Measurements from ENCODE around the gene CCSAP. TPM values are rescaled to one million over a fixed set of nuclear protein-coding genes. Genes with fewer than 3 reads are reported as not detected.

The CCSAP gene
- total RNA-seq, 1 experiment from 2014 or later = 8.6 TPM

- CTCF ChIA-PET = interaction anchor here (1.0 kb wide), 2 partner anchors 26 to 30 kb away, joined by 3 to 4 read pairs; no protein-coding TSS in a partner anchor
- Mint-ChIP-seq H3K36me3 (peaks cover 3% of the 10 kb centered on the region; the same call in 1 of the 2 replicates), H3K27ac (no peak overlapping the region), H3K27me3 (ENCODE audit: low read depth) (no peaks in the 10 kb centered on the region), H3K4me1 (peaks cover 24% of the 10 kb centered on the region), H3K9me3 (no peaks in the 10 kb centered on the region), H3K4me3 (no peak overlapping the region)
- POLR2A ChIA-PET = no interaction called here
- no peak for ATAC-seq
- no peak for TF ChIP-seq ATF1 (CRISPR knock-in tag; IDR thresholded peaks at IDR 0.05)
- TF ChIP-seq, protein P1, sequence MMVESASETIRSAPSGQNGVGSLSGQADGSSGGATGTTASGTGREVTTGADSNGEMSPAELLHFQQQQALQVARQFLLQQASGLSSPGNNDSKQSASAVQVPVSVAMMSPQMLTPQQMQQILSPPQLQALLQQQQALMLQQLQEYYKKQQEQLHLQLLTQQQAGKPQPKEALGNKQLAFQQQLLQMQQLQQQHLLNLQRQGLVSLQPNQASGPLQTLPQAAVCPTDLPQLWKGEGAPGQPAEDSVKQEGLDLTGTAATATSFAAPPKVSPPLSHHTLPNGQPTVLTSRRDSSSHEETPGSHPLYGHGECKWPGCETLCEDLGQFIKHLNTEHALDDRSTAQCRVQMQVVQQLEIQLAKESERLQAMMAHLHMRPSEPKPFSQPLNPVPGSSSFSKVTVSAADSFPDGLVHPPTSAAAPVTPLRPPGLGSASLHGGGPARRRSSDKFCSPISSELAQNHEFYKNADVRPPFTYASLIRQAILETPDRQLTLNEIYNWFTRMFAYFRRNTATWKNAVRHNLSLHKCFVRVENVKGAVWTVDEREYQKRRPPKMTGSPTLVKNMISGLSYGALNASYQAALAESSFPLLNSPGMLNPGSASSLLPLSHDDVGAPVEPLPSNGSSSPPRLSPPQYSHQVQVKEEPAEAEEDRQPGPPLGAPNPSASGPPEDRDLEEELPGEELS (CRISPR knock-in tag; IDR thresholded peaks at IDR 0.05) = no peak
- TF ChIP-seq, protein P2, sequence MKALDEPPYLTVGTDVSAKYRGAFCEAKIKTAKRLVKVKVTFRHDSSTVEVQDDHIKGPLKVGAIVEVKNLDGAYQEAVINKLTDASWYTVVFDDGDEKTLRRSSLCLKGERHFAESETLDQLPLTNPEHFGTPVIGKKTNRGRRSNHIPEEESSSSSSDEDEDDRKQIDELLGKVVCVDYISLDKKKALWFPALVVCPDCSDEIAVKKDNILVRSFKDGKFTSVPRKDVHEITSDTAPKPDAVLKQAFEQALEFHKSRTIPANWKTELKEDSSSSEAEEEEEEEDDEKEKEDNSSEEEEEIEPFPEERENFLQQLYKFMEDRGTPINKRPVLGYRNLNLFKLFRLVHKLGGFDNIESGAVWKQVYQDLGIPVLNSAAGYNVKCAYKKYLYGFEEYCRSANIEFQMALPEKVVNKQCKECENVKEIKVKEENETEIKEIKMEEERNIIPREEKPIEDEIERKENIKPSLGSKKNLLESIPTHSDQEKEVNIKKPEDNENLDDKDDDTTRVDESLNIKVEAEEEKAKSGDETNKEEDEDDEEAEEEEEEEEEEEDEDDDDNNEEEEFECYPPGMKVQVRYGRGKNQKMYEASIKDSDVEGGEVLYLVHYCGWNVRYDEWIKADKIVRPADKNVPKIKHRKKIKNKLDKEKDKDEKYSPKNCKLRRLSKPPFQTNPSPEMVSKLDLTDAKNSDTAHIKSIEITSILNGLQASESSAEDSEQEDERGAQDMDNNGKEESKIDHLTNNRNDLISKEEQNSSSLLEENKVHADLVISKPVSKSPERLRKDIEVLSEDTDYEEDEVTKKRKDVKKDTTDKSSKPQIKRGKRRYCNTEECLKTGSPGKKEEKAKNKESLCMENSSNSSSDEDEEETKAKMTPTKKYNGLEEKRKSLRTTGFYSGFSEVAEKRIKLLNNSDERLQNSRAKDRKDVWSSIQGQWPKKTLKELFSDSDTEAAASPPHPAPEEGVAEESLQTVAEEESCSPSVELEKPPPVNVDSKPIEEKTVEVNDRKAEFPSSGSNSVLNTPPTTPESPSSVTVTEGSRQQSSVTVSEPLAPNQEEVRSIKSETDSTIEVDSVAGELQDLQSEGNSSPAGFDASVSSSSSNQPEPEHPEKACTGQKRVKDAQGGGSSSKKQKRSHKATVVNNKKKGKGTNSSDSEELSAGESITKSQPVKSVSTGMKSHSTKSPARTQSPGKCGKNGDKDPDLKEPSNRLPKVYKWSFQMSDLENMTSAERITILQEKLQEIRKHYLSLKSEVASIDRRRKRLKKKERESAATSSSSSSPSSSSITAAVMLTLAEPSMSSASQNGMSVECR (CRISPR knock-in tag; IDR thresholded peaks at IDR 0.05; ENCODE audit: borderline replicate concordance) = no peak
- no peak for TF ChIP-seq ZNF671 (CRISPR knock-in tag; IDR thresholded peaks at IDR 0.05)
- no peak for TF ChIP-seq ZNF263 (CRISPR knock-in tag; IDR thresholded peaks at IDR 0.05; ENCODE audit: low read depth)
- no peak for TF ChIP-seq CREM (CRISPR knock-in tag; IDR thresholded peaks at IDR 0.05)
- no peak for DNase-seq (ENCODE audit: low spot score)
These were observed 58.0 kb downstream of the CCSAP start for GRCh38 chr1:229284887-229285286.

DNA sequence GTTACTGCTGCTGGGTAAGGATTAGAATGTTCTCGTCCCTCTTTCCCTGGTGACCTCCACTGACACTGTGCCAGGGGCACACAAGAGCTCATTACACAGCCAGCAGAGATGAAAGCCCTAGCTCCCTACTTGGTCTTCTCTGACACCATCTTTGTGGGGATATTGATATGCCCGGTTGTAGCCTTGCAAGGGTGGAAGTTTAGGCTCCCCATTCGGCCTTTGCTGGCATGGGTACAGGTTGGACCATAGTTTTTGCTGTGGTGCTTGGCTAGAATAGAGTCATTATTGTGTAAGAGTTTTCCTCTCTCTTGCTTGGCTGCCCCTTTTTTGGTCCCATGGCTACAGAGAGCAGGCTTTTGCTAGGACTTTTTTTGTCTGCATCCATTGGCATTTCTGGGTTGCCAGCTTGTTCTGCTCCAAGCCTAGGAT lies 59.6 kb downstream of the CCSAP start:
- ATAC-seq (no peak), DNase-seq (ENCODE audit: low spot score) (no peak)
- no peaks in the 10 kb centered on the region for H3K36me3 Mint-ChIP-seq
- TF ChIP-seq TEAD4 (CRISPR knock-in tag; IDR thresholded peaks at IDR 0.05) (no peak), GTF2I (CRISPR knock-in tag; conservative IDR thresholded peaks at IDR 0.05) (no peak), GRHL2 (CRISPR knock-in tag; IDR thresholded peaks at IDR 0.05; ENCODE audit: insufficient replicate concordance, severe bottlenecking) (no peak), ZBTB21 (CRISPR knock-in tag; IDR thresholded peaks at IDR 0.05; ENCODE audit: borderline replicate concordance) (no peak), JUN (CRISPR knock-in tag; IDR thresholded peaks at IDR 0.05) (no peak), ZNF423 (CRISPR knock-in tag; IDR thresholded peaks at IDR 0.05) (no peak), MXD4 (CRISPR knock-in tag; IDR thresholded peaks at IDR 0.05; ENCODE audit: borderline replicate concordance) (no peak), ESRRA (CRISPR knock-in tag; IDR thresholded peaks at IDR 0.05; ENCODE audit: borderline replicate concordance) (no peak), NFATC4 (CRISPR knock-in tag; IDR thresholded peaks at IDR 0.05) (no peak), HMGXB4 (CRISPR knock-in tag; IDR thresholded peaks at IDR 0.05) (no peak), TP53 (CRISPR knock-in tag; IDR thresholded peaks at IDR 0.05) (no peak), SP1 (CRISPR knock-in tag; conservative IDR thresholded peaks at IDR 0.05) (no peak), HMGA2 (CRISPR knock-in tag; IDR thresholded peaks at IDR 0.05) (no peak), OVOL2 (CRISPR knock-in tag; IDR thresholded peaks at IDR 0.05; ENCODE audit: borderline replicate concordance) (no peak), PRRX2 (CRISPR knock-in tag; IDR thresholded peaks at IDR 0.05) (no peak)
- TF ChIP-seq, protein P3, sequence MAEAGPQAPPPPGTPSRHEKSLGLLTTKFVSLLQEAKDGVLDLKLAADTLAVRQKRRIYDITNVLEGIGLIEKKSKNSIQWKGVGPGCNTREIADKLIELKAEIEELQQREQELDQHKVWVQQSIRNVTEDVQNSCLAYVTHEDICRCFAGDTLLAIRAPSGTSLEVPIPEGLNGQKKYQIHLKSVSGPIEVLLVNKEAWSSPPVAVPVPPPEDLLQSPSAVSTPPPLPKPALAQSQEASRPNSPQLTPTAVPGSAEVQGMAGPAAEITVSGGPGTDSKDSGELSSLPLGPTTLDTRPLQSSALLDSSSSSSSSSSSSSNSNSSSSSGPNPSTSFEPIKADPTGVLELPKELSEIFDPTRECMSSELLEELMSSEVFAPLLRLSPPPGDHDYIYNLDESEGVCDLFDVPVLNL (CRISPR knock-in tag; IDR thresholded peaks at IDR 0.05; ENCODE audit: borderline replicate concordance, low read depth) = no peak
- TF ChIP-seq, protein P4, sequence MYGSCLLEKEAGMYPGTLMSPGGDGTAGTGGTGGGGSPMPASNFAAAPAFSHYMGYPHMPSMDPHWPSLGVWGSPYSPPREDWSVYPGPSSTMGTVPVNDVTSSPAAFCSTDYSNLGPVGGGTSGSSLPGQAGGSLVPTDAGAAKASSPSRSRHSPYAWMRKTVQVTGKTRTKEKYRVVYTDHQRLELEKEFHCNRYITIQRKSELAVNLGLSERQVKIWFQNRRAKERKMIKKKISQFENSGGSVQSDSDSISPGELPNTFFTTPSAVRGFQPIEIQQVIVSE (CRISPR knock-in tag; IDR thresholded peaks at IDR 0.05; ENCODE audit: borderline replicate concordance) = no peak
- H3K4me3 Mint-ChIP-seq = no peak overlapping the region
- H3K9me3 Mint-ChIP-seq = no peaks in the 10 kb centered on the region
- CTCF ChIA-PET = no interaction called here
- POLR2A ChIA-PET = interaction anchor here (0.7 kb wide), 1 partner anchor 13 kb away, joined by 4 read pairs; no protein-coding TSS in a partner anchor
- peaks cover 24% of the 10 kb centered on the region for H3K4me1 Mint-ChIP-seq
- H3K27ac Mint-ChIP-seq = no peak overlapping the region
- no peaks in the 10 kb centered on the region for H3K27me3 Mint-ChIP-seq (ENCODE audit: low read depth)
